Type B pancreatic cell (in vitro differentiated cells): ENCODE results near the gene PRG3. TPM values are rescaled to one million over a fixed set of nuclear protein-coding genes. Genes with fewer than 3 reads are reported as not detected.

ENCODE experiments used
- DNase-seq: peaks from one replicate; pipeline ENCODE4 v3.0.0; 2021; ENCODE audit warnings: mixed read lengths; ENCODE audit not compliant: unreplicated experiment; ENCODE audit errors: extremely low spot score
- H3K27ac Mint-ChIP-seq: 2 replicates; pipeline ENCODE4 v1.8.0; 2021; ENCODE audit warnings: mild to moderate bottlenecking, mixed read lengths
- H3K27me3 Mint-ChIP-seq: 2 replicates; pipeline ENCODE4 v1.8.0; 2021; ENCODE audit warnings: mixed read lengths
- H3K36me3 Mint-ChIP-seq: 2 replicates; pipeline ENCODE4 v1.8.0; 2021; ENCODE audit warnings: mixed read lengths
- H3K4me1 Mint-ChIP-seq: one replicate; pipeline ENCODE4 v1.8.0; 2021; ENCODE audit warnings: mixed read lengths; ENCODE audit not compliant: unreplicated experiment
- H3K4me3 Mint-ChIP-seq: 2 replicates; pipeline ENCODE4 v1.8.0; 2021; ENCODE audit warnings: mild to moderate bottlenecking, mixed read lengths
- H3K9me3 Mint-ChIP-seq: 2 replicates; pipeline ENCODE4 v1.8.0; 2021; ENCODE audit warnings: mixed read lengths
- CTCF ChIP-seq: fragments of 200-600 bp; sonication (generic); conservative IDR thresholded peaks from 2 replicates; pipeline ENCODE4 v1.5.0; 2021; ENCODE audit warnings: antibody characterized with exemption, mild to moderate bottlenecking
- long read RNA-seq: library from polyadenylated mRNA; unstranded; transcript quantifications from one replicate; pipeline ENCODE4 v2.0.0, GENCODE V29; 2020
- total RNA-seq: library from RNA; stranded (reverse); gene quantifications from 2 replicates; pipeline ENCODE4 v1.2.1, GENCODE V29; 2021; ENCODE audit warnings: low replicate concordance

PRG3 gene
- not detected in 2 replicates for total RNA-seq
- long read RNA-seq, result 0 reads

- H3K9me3 Mint-ChIP-seq, result no peaks in the 10 kb centered on the region
- H3K27ac Mint-ChIP-seq, result no peak within 1 kb of the TSS
- no peak for DNase-seq
- no peak within 1 kb of the TSS for H3K4me3 Mint-ChIP-seq
- H3K36me3 Mint-ChIP-seq, result no peaks in the 10 kb centered on the region
- H3K27me3 Mint-ChIP-seq, result peaks cover 47% of the 10 kb centered on the region
- H3K4me1 Mint-ChIP-seq, result no peaks in the 10 kb centered on the region
- no peak for TF ChIP-seq CTCF
Measured at GRCh38 chr11:57380975-57381374, at the start of gene PRG3. TSS of gene PRG3 (minus strand) at chr11:57381150. CDS start at chr11:57380708, 442 bp downstream.

- Mint-ChIP-seq H3K27ac (no peak overlapping the region), H3K4me1 (peaks cover 17% of the 10 kb centered on the region), H3K4me3 (no peak overlapping the region), H3K9me3 (no peaks in the 10 kb centered on the region), H3K27me3 (peaks cover 43% of the 10 kb centered on the region), H3K36me3 (no peaks in the 10 kb centered on the region)
- no peak for DNase-seq
- TF ChIP-seq CTCF, result no peak
Measured at GRCh38 chr11:57429946-57430345, 49.0 kb upstream of the PRG3 start.

- Mint-ChIP-seq H3K4me1 (peaks cover 18% of the 10 kb centered on the region), H3K27me3 (peaks cover 36% of the 10 kb centered on the region), H3K36me3 (peaks cover 2% of the 10 kb centered on the region), H3K9me3 (no peaks in the 10 kb centered on the region), H3K27ac (no peak overlapping the region), H3K4me3 (no peak overlapping the region)
- TF ChIP-seq CTCF, result no peak
- no peak for DNase-seq
Measured at GRCh38 chr11:57428643-57429042, 47.7 kb upstream of the PRG3 start.

GRCh38 chr11:57427727-57428082 is 46.8 kb upstream of the PRG3 start:
- peak overlapping the region; percentile 87 for H3K4me3 Mint-ChIP-seq
- peaks cover 36% of the 10 kb centered on the region for H3K27me3 Mint-ChIP-seq
- no peaks in the 10 kb centered on the region for H3K9me3 Mint-ChIP-seq
- no peak for TF ChIP-seq CTCF
- H3K36me3 Mint-ChIP-seq, result peaks cover 3% of the 10 kb centered on the region
- H3K27ac Mint-ChIP-seq, result no peak overlapping the region
- no peak for DNase-seq
- peaks cover 23% of the 10 kb centered on the region for H3K4me1 Mint-ChIP-seq

GRCh38 chr11:57426929-57427726 is 46.2 kb upstream of the PRG3 start, which contains the start of gene SLC43A3:
TSS of gene SLC43A3 (minus strand) at chr11:57427121. CDS start at chr11:57426172, 949 bp downstream.
- no peaks in the 10 kb centered on the region for H3K9me3 Mint-ChIP-seq
- H3K4me3 Mint-ChIP-seq, result peak within 1 kb of the TSS; percentile 87
- peaks cover 3% of the 10 kb centered on the region for H3K36me3 Mint-ChIP-seq
- peaks cover 28% of the 10 kb centered on the region for H3K4me1 Mint-ChIP-seq
- H3K27me3 Mint-ChIP-seq, result peaks cover 36% of the 10 kb centered on the region
- DNase-seq, result no peak
- peak within 1 kb of the TSS; percentile 70 for H3K27ac Mint-ChIP-seq
- TF ChIP-seq CTCF, result no peak
